ENCODE data around the gene APOA5.

DNA sequence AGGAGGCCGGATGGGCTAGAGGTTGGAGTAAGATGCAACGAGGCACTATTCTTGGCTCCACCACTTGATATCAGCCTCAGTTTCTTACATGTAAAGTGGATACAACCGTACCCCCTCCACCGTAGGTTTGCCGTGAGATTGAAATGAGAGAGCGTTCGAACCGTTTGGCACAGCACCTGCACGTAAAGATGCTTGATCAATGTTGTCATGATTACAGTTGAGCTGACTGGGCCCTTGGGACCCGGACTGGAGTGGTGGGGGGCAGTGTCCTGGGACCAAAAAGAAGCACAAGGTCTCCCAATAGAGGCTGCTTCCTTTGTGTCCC is 41.8 kb upstream of the APOA5 start:
- TF ChIP-seq EZH2phosphoT487 (IDR thresholded peaks at IDR 0.05; ENCODE audit: unreplicated experiment) (no peak), EZH2 (IDR thresholded peaks at IDR 0.05; ENCODE audit: low read depth, unreplicated experiment) (no peak), ZNF331 (CRISPR knock-in tag; IDR thresholded peaks at IDR 0.05; ENCODE audit: low read depth) (no peak), ETS1 (IDR thresholded peaks at IDR 0.05) (no peak), POLR2AphosphoS5 (IDR thresholded peaks at IDR 0.05; ENCODE audit: low read depth) (no peak), JUNB (IDR thresholded peaks at IDR 0.05; ENCODE audit: unreplicated experiment) (no peak), CREB1 (CRISPR knock-in tag; IDR thresholded peaks at IDR 0.05; ENCODE audit: low read depth) (no peak), NANOG (IDR thresholded peaks at IDR 0.05; ENCODE audit: borderline replicate concordance) (no peak), STAT1 (IDR thresholded peaks at IDR 0.05; ENCODE audit: unreplicated experiment) (no peak), ZNF114 (CRISPR knock-in tag; IDR thresholded peaks at IDR 0.05) (no peak)
- TF ChIP-seq, protein P1, sequence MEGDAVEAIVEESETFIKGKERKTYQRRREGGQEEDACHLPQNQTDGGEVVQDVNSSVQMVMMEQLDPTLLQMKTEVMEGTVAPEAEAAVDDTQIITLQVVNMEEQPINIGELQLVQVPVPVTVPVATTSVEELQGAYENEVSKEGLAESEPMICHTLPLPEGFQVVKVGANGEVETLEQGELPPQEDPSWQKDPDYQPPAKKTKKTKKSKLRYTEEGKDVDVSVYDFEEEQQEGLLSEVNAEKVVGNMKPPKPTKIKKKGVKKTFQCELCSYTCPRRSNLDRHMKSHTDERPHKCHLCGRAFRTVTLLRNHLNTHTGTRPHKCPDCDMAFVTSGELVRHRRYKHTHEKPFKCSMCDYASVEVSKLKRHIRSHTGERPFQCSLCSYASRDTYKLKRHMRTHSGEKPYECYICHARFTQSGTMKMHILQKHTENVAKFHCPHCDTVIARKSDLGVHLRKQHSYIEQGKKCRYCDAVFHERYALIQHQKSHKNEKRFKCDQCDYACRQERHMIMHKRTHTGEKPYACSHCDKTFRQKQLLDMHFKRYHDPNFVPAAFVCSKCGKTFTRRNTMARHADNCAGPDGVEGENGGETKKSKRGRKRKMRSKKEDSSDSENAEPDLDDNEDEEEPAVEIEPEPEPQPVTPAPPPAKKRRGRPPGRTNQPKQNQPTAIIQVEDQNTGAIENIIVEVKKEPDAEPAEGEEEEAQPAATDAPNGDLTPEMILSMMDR (conservative IDR thresholded peaks at IDR 0.05; ENCODE audit: low read depth in 2 of 2): no peak
- TF ChIP-seq, protein P2, sequence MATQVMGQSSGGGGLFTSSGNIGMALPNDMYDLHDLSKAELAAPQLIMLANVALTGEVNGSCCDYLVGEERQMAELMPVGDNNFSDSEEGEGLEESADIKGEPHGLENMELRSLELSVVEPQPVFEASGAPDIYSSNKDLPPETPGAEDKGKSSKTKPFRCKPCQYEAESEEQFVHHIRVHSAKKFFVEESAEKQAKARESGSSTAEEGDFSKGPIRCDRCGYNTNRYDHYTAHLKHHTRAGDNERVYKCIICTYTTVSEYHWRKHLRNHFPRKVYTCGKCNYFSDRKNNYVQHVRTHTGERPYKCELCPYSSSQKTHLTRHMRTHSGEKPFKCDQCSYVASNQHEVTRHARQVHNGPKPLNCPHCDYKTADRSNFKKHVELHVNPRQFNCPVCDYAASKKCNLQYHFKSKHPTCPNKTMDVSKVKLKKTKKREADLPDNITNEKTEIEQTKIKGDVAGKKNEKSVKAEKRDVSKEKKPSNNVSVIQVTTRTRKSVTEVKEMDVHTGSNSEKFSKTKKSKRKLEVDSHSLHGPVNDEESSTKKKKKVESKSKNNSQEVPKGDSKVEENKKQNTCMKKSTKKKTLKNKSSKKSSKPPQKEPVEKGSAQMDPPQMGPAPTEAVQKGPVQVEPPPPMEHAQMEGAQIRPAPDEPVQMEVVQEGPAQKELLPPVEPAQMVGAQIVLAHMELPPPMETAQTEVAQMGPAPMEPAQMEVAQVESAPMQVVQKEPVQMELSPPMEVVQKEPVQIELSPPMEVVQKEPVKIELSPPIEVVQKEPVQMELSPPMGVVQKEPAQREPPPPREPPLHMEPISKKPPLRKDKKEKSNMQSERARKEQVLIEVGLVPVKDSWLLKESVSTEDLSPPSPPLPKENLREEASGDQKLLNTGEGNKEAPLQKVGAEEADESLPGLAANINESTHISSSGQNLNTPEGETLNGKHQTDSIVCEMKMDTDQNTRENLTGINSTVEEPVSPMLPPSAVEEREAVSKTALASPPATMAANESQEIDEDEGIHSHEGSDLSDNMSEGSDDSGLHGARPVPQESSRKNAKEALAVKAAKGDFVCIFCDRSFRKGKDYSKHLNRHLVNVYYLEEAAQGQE (IDR thresholded peaks at IDR 0.05; ENCODE audit: unreplicated experiment): no peak
- TF ChIP-seq, protein P3, sequence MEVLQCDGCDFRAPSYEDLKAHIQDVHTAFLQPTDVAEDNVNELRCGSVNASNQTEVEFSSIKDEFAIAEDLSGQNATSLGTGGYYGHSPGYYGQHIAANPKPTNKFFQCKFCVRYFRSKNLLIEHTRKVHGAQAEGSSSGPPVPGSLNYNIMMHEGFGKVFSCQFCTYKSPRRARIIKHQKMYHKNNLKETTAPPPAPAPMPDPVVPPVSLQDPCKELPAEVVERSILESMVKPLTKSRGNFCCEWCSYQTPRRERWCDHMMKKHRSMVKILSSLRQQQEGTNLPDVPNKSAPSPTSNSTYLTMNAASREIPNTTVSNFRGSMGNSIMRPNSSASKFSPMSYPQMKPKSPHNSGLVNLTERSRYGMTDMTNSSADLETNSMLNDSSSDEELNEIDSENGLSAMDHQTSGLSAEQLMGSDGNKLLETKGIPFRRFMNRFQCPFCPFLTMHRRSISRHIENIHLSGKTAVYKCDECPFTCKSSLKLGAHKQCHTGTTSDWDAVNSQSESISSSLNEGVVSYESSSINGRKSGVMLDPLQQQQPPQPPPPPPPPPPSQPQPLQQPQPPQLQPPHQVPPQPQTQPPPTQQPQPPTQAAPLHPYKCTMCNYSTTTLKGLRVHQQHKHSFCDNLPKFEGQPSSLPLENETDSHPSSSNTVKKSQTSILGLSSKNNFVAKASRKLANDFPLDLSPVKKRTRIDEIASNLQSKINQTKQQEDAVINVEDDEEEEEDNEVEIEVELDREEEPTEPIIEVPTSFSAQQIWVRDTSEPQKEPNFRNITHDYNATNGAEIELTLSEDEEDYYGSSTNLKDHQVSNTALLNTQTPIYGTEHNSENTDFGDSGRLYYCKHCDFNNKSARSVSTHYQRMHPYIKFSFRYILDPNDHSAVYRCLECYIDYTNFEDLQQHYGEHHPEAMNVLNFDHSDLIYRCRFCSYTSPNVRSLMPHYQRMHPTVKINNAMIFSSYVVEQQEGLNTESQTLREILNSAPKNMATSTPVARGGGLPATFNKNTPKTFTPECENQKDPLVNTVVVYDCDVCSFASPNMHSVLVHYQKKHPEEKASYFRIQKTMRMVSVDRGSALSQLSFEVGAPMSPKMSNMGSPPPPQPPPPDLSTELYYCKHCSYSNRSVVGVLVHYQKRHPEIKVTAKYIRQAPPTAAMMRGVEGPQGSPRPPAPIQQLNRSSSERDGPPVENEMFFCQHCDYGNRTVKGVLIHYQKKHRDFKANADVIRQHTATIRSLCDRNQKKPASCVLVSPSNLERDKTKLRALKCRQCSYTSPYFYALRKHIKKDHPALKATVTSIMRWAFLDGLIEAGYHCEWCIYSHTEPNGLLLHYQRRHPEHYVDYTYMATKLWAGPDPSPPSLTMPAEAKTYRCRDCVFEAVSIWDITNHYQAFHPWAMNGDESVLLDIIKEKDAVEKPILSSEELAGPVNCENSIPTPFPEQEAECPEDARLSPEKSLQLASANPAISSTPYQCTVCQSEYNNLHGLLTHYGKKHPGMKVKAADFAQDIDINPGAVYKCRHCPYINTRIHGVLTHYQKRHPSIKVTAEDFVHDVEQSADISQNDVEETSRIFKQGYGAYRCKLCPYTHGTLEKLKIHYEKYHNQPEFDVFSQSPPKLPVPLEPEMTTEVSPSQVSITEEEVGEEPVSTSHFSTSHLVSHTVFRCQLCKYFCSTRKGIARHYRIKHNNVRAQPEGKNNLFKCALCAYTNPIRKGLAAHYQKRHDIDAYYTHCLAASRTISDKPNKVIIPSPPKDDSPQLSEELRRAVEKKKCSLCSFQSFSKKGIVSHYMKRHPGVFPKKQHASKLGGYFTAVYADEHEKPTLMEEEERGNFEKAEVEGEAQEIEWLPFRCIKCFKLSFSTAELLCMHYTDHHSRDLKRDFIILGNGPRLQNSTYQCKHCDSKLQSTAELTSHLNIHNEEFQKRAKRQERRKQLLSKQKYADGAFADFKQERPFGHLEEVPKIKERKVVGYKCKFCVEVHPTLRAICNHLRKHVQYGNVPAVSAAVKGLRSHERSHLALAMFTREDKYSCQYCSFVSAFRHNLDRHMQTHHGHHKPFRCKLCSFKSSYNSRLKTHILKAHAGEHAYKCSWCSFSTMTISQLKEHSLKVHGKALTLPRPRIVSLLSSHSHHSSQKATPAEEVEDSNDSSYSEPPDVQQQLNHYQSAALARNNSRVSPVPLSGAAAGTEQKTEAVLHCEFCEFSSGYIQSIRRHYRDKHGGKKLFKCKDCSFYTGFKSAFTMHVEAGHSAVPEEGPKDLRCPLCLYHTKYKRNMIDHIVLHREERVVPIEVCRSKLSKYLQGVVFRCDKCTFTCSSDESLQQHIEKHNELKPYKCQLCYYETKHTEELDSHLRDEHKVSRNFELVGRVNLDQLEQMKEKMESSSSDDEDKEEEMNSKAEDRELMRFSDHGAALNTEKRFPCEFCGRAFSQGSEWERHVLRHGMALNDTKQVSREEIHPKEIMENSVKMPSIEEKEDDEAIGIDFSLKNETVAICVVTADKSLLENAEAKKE (CRISPR knock-in tag; IDR thresholded peaks at IDR 0.05): no peak
